Left forelimb (tissue), 1 donor: ENCODE results near the gene SP140.
"Not testable (repeated sequence)": the region's sequence is repeated elsewhere in the genome, so short reads cannot be mapped to it uniquely, and the experiment has no call there.

Experiments
- DNase-seq: peaks from one replicate; pipeline ENCODE4 v3.0.0-alpha.2; 2018; ENCODE audit warnings: low spot score

The SP140 gene

DNA sequence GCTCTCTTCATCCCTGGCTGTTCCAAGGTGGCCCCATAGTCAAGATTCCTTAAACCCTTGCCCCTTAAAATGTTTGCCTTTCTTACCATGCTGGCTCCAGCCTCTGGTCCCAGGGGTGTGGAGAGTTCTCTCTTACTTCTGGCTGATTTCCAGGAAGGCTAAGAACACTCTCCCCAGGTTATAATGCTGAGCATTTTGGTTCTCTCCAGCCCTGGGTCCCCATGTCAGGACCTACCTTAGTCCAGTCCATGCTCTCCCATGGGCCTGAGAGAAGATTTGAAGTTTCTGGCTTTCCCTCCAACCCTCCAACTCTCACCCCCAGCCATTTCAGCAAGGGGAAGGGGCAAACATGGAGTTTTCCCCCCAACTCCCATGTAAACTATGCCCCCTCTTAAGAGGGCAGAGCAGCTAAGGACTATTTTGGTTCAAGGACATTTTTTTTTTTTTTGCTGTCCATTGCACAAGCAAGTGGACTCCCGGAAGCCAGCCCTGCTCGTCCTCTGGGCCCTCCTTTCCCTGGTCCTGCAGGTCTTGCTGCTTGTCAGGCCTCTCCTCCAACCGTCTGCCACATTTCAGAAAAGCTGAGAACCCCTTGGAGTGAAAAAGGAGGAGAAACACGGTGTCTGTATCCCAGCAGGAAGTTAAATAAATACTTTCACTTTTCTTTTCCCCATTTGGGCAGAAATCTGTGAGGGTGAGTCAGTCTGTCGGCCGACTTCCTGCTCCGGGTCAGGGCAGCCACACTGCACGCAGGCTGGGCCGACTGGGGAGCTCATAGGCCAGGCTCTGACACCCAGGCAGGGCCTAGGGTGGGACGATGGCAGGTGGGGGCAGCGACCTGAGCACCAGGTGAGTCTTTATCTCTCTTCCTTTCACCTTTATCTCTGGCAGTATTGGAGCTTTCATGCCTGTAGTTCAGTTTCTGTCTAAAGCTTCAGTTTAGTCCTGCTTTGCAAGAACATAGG is 101.2 kb downstream of the SP140 start, which contains the start of gene SP140L:
TSS of gene SP140L (plus strand) at position 741 of the 965 bp plus-strand sequence. CDS start at position 818, 77 bp downstream.
- DNase-seq: no peak

DNA sequence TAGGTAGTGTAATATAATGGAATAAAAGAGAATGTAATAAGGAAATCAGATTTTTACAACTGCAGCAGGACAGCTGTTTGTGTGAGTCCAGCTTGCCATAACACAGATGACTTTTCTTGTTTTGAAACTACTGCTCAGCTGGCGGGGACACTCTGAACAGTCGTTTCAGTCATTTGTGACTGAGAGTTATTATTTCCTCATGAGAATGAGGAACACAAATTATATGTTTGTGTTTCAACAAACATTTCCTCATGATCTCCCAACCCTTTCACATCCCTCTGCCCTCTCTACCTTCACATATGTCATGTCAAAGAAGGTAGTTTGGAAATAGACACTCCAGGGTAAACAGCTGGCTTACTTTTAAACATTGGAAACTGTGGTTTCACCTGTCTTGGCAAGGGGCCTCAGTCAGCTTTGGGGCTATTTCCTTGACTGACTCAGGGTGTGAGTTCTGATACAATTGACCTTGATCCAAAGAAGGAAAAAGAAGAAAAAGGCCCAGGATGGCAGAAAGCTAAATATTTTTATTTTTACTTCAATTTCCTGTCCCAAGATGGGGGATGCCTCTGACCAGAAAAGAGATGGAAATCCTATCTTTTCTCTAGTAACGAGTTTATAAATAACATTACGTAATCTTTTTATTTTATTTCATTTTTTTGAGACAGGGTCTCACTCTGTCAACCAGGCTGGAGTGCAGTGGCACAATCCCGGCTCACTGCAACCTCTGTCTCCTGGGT is 102.0 kb downstream of the SP140 start:
- DNase-seq: no peak

DNA sequence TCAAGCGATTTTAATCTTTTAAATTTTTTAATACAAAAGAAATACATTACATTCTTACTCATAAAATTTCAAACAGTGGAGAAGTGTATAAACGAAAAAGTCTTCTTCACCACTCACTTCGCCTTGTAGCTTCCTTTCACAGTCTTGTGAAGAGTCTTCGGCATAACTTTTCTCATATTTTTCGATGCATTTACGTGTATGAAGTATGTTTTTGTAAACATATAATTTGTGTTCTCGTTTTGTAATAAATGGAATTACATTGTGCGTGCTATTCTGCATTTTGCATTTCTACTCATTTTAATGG is 102.6 kb downstream of the SP140 start:
- no peak for DNase-seq

DNA sequence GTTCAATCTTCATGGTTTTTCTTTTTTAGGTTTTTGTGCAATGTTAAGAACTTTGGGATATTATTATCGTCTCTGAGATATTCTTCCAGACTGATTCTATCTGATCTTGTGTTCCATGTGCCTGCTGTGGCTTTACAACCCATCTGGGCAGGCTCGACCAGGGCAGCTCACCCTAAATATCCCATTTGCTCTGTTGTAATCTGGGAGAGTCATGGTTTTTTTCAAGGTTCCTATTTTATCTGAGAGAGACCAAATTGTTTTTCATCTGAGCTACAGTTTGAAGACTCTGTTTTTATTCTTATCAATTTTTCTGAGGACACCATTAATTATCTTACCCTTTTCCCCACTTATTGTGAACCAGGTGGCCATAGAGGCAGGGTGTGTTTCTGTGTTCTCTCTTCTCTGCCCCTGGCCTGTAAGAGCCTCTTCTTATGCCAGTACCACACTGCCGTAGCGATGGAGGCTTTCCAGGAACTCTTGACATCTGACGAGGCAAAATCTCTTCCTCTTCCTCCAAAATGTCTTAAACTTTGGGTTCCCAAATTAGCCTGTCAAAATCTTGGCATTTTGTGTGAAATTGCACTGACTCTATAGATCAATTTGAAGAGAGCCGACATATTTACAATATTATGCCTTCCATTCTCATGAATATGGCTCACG is 104.5 kb downstream of the SP140 start:
- no peak for DNase-seq

DNA sequence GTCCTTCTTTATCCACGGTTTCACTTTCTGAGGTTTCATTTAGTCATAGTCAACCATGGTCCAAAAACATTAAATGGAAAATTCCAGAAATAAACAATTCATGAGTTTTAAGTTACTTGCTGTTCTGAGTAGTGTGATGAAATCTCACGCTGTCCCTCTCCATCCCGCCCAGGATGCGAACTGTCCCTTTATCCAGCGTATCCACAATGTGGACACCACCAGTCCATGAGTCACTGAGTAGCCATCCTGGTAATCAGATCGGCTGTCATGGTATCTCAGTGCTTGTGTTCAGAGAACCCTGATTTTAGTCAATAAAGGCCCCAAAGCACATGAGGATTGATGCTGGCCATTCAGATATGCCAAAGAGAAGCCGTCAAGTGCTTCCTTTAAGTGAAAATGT is 105.2 kb downstream of the SP140 start:
- DNase-seq: no peak

DNA sequence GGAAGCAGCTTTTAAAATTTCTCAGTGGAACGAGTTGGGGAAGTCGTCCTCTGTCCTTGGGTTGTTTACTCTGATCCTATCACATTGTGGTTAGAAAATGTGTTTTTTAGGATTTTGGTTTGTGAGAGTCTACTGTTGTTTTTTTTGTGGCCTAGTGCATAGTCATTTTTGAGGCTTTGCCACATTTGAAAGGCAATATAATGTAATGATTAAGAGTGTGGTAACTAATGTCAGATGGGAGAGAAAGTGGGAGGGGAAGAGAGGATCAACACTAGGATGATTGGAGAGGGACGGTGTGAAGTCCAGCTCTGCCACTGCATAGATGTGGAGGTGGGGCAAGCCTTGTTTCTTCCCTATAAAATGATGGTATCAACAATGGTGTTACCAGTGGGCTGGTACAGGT is 109.9 kb downstream of the SP140 start:
- no peak for DNase-seq

DNA sequence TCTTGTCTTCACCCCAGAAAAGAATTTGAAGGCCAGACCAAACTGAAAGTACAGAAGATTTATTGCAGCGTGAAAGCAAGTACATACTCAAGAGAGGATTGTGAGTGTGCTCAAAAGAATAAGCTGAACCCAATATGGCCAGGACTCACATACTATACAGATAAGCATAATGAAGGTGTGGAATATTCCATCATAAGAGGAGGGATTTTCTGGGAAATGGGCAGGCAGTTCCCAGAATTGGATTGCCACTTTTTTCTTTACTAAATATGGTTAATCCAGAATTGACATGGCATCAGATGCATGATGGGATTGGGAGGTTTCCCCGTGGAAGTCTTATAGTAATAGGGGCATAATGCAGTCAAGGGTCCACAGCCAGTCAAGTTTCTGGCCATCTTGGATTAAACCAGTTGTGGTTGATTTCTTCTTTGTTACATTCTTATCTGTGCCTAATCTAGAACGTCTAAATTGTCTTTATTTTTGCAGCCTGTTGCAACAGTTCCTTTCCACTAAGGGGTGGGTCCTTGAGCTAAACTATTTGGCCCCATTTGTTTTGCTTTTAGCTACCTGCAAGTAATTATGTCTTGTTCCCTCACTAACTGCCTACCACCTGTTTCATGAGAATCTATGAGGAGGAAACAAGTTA is 110.4 kb downstream of the SP140 start:
- DNase-seq: no peak

DNA sequence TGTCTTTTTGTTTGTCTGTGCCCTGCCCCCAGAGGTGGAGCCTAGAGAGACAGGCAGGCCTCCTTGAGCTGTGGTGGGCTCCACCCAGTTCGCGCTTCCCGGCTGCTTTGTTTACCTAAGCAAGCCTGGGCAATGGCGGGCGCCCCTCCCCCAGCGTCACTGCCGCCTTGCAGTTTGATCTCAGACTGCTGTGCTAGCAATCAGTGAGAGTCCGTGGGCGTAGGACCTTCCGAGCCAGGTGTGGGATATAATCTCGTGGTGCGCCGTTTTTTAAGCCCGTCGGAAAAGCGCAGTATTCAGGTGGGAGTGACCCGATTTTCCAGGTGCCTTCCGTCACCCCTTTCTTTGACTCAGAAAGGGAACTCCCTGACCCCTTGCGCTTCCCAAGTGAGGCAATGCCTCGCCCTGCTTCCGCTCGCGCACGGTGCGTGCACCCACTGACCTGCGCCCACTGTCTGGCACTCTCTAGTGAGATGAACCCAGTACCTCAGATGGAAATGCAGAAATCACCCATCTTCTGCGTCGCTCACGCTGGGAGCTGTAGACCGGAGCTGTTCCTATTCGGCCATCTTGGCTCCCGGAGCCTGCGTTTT is 116.5 kb downstream of the SP140 start:
- DNase-seq: not testable (repeated sequence)

DNA sequence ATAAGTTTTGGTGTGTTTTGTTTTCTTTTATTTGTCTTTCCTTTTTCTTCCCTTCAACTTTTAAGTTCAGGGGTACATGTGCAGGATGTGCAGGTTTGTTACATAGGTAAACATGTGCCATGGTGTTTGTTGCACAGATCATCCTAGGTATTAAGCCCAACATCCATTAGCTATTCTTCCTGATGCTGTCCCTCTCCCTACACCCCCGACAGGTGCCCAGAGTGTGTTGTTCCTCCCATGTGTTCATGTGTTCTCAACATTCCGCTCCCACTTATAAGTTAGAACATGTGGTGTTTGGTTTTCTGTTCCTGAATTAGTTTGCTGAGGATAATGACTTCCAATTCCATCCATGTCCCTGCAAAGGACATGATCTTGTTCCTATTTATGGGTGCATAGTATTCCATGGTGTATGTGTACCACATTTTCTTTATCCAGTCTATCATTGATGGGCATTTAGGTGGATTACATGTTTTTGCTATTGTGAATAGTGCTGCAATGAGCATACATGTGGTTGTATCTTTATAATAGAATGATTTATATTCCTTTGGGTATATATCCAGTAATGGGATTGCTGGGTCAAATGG is 117.6 kb downstream of the SP140 start:
- DNase-seq: not testable (repeated sequence)

DNA sequence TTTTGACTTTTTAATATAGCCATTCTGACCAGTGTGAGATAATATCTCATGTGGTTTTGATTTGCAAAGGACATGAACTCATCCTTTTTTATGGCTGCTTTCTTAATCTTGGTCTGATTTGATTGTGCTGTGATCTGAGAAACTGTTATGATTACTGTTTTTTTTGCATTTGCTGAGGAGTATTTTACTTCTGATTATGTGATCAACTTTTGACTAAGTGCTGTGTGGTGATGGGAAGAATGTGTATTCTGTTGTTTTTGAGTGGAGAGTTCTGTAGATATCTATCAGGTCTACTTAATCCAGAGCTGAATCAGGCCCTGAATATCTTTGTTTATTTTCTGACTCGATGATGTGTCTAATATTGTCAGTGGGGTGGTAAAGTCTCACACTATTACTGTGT is 118.2 kb downstream of the SP140 start:
- DNase-seq: no peak

DNA sequence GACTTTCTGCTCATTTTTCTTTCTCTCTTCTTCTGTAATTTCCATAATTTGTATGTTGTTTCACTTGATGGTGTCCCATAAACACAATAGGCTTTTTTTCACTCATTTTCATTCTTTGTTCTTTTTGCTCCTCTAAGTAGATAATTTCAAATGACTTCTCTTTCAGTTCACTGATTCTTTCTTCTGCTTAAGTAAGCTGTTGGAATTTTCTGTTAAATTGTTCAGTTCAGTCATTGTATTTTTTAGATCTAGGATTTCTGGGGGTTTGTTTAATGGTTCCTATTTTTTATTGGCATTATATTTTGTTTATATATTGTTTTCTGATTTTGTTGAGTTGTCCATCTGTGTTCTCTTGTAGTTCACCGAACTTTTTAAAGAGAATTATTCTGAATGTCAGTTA is 120.9 kb downstream of the SP140 start:
- no peak for DNase-seq

DNA sequence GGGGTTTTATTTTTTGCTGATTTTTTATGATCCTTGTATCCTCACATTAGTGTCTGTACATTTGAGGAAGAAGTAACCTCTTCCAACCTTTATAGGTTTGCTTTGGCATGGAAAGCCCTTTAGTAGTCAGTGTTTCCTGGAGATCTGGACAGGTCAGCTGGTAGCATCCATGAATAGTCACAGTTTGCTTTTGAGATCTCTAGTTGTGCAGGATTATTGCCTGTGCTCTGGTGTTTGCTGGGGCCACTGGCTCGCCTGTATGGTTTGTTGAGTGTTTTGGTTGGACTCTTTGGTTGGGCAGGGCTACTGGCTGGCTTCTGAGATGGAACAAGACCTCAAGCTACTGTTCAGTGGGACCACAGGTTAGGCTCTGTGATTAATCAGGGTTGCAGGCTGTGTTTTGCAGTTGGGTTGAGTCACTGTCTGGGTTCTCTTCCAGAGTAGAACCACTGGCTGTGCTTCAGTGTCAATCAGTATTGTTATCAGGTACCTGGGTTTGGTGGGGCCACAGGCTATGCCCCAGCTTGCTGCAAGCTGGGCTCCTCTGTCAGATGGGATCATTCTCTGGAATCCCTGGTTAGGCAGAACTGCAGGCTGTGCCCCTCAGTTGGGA is 121.5 kb downstream of the SP140 start:
- DNase-seq: no peak

DNA sequence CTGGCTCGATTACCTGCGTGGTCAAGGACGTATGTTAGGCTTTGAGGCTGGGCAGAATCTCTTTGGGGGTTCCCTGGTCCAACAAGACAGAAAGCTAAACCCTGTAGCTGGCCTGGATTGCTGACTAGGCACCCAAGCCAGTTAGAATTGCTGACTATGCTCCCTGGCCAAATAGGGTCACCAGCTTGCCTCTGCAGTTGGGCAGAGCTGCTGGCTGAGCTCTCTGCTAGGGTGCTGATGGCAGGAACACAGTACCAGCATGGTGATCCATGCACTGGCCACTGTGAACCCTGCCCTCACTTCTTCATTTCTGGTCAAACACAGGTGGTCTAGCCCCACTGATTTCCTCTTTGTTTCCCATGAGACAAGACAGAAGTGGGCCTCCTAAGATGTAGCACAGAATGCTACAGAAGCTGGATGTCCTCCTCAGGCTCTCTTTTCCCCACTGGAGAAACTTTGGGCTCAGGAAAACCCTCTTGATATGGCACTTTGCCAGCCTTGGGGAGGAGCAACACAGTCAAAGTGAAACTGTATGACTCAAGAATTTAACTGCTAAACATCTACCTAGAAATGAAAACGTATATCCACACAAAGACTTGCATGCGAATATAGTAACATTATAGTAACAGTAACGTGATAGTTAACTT is 122.2 kb downstream of the SP140 start:
- DNase-seq: no peak

DNA sequence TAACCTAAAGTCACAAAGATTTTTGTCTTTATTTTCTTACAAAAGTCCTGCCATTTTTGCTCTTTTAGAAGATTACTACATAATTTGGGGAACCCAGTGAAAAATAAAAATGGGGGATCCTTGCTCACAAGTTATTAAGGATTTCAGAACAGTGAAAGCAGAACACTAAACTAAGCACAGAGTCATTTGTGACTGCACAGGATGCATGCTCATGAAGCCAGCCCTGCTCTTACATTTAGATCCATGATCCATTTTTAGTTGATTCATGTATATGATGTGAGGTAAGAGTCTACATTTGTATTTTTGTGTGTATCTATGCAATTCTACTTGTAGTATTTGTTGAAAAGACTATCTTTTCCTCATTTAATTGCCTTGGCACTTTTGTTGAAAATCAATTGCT is 123.3 kb downstream of the SP140 start:
- DNase-seq: no peak

DNA sequence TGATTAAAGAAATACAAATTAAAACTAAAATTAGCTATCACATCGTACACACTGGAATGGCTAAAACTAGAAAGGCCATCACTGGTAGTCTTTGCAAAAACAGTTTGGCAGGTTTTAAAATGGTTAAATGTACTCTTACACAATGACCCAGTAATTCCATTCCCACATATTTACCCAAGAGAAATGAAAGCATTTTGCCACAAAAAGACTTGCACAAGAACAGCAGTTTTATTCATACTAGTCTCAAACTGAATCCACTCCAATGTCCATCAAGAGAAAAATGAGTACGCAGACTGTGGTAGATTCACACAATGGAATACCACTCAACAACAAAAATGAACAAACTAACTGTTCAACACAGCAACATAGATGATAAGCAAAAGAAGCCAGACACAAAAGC is 130.5 kb downstream of the SP140 start:
- DNase-seq: no peak

DNA sequence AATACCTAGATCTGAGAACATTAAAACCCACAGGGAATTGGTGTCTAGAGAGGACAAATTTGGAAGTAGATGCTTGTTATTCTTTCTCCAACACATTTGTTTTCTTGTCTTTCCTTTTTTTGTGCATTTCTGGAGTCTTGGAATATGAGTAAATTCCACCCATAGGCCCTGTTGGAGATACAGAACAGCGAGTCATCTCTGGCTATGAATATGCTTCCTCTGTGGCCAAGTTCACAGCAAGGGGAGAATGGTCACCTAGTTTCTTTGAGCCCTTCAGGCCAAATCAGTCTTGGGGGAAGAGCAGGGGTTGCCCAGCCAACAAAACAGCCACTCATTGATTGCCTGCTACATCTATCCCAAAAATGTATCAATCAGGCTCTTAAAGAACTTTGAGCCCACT is 132.8 kb downstream of the SP140 start:
- no peak for DNase-seq

DNA sequence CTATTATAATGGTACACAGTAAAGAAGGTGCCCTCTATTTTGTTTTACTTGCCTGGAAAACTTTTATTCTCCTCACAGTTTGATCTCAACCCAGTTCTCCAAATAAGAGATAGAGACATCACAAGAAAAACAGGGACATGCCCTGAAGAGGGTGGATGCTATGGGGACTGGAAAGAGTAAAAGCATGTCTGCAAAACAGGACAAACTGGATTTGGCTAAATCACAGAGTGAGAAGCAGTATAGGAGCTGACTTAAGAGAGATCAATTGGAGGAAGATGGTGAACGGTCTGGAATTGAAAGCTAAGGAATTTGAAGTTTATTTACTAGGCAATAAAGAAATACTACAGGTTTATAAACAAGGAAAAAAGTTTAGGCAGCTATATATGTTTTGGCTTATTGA is 134.5 kb downstream of the SP140 start:
- no peak for DNase-seq

DNA sequence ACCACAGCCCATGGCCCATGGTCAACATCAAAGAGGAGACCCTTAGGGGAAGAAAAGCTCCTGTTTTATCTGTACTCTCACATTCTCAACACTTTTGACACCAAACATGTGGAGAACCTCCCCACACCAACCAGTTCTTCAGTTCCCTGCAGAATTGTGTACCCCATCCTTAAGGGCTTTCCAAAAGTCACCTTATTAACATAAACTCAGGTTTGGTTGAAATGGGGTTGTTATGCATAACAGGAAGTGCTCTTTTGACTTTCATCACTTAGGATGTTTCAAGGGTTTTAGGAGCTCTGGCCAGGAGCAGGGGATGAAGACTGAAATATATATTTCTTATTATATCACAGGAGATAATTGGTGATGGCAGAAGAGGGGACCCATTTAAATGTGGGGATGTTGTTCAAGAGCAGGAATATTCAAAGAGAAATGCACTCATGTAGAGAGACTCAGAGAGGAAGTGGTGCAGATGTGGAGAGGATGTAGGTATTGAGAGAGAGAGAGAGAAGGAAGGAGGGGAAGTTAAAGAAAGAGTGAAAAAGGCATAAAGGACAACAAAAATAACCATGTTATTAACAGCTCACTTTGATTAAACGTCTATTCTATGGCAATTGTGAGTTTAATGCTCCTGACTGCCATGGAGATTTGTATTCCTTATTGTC is 136.6 kb downstream of the SP140 start:
- no peak for DNase-seq
